SIG-M5 (cell line): ENCODE data around the gene AHCYL2.
A peak's percentile ranks its signal among the peaks of the same experiment; 100 is the strongest.
"Not testable (repeated sequence)": the region's sequence is repeated elsewhere in the genome, so short reads cannot be mapped to it uniquely, and the experiment has no call there.

Source experiments
- DNase-seq: peaks from one replicate; lab custom pipeline; 2025; lab: John Stamatoyannopoulos, UW

The AHCYL2 gene

DNA sequence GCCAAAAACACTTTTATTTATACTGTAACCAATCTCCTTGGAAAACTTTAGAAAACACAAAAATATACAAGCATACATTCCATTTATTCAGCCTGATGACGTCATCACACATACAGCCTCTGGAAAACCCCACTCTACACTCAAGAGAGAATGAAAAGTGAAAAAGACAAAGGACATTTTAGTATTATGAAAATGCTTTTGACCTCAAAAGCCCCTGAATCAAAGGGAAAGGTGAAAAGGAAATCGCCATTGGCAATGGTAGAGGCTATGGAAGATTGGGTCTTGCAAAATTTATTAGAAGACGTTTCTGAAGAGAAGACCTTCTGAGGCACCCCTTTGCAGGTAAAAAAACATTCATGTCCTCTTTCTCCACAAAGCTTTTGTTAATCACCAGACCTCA is 126.5 kb downstream of the AHCYL2 start:
- no peak for DNase-seq

- not testable (repeated sequence) for DNase-seq
Measured at GRCh38 chr7:129353104-129353503, 128.3 kb downstream of the AHCYL2 start.

DNA sequence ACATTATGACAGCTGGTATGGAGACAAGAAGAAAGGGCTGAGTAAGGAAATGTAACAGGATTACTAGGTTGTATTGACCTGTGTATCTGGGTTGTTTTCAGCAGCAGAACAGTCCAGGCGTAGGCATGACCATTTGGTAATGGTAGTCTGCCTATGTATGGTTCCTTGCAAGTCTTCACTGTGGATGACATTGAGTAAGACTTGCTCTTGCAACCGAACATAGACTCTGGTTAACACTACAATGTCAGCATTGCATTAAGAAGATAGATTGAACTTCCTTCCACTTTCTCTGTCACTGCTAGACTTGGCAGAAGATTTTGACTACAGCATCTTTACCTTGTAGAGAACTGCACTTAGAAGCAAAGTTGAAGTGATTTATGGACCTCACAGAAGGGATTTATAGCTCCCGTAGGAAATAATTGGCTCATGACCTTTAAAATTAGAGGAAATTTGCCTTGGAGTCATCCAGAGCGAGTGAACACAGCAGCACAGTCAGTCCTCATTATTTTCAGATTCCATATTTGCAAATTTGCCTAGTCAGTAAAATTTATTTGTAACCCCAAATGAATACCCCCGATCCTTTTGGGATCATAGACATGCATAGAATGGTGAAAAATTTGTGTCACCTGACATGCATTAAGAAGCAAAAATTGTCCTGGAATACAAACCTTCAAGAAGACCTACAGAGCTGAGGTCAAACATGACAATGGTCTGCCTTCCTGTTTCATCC is 129.8 kb downstream of the AHCYL2 start:
- DNase-seq = no peak

DNA sequence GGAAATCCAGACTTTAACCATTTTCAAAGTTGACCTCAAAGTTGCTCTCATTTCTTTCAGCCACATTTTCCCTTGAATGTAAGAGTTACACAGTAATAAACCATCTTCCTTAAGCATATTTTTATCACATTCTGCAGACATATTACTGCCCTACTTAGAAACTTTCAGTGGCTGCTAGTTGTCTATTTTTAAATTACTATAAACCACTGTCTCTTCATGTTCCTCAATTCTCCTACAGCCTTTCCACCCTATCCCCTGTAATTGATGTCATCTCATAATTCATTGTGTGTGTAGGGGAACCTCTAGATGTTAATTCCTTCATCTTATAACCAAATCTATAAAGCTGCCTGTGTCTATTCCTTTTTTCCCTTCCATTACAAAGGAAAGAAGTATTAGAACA is 131.3 kb downstream of the AHCYL2 start:
- DNase-seq = no peak

GRCh38 chr7:129359176-129359575 is 134.3 kb downstream of the AHCYL2 start:
- DNase-seq = no peak

GRCh38 chr7:129359638-129360037 is 134.8 kb downstream of the AHCYL2 start:
- DNase-seq = no peak

- DNase-seq = no peak
Measured at GRCh38 chr7:129361771-129362170, 136.9 kb downstream of the AHCYL2 start.

DNA sequence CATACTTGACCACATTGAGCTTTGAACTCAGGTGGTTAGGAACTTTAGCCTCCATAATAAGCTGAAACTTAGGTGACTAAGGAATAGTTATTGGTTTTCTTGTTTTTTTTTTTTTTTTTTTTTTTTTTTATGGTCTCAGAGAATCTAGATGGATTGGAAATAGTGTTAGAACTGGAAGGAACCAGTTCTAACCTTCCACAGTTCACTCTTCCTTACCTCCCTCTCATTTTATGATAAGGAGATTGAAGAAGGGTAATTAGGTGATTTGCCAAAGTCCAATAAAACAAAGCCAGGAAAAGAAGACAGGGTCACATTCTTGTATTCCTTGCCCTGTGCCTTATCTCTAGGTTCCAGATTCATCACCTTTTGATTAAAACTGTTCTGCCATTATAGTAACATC is 137.7 kb downstream of the AHCYL2 start:
- DNase-seq = no peak

DNA sequence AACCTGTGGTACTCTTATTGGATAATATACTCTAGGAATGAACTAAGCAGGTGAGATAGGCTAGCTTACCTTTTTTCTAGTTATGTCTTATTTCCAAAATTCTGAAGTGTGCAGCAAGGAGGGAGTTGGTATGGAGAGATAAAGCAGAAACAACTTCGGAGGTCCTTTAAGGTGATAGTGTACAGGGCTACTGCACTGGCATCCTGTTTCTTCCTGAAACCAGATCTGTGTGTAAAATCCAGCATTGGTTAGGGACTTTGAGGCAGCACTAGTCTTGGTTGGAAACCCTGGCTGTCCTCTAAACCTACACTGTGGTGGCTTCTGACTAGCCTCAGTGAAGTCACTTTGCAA is 142.5 kb downstream of the AHCYL2 start:
- no peak for DNase-seq

GRCh38 chr7:129367700-129368388 is 143.0 kb downstream of the AHCYL2 start:
- DNase-seq = peak; percentile 48

- DNase-seq = no peak
Measured at GRCh38 chr7:129368389-129368986, 143.7 kb downstream of the AHCYL2 start.

- DNase-seq = not testable (repeated sequence)
Measured at GRCh38 chr7:129369447-129369846, 144.6 kb downstream of the AHCYL2 start.

DNA sequence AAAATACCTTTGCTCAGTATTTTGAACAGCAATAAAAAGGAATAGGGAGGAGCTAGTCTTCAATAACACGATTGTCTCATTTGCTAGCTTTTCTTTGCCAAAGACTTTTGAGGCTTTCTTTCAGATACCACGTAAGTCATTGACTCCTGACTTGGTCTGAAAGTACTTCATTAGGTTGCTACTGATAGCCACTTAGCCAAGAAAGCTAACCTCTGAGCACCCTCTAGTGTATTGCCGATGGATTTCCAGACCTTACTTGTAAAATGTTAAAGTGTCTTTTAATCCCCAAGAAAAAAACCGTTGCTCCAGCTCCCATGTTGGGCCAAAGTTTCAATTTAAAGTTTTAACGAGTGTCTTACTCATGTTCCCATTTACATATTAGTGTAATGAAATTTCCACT is 146.0 kb downstream of the AHCYL2 start:
- no peak for DNase-seq

DNA sequence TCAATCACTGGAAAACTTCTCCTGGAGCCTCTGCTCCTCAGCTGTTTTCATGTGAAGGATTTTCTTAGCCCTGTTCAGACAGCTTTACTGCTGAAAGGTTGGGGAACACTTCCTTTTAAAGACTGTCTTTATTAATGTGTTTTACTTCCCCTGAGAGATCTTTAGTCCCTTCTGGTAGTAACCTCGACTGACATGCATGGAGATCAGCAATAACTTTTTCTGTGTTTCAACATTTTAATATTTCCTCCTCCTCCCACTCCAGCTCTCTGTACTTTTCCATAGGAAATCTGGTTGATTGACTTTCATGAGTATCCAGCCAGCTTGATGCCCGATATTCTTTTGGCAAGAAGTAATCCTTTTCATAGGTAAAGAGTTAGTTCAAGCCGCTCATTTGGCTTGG is 146.7 kb downstream of the AHCYL2 start:
- no peak for DNase-seq

DNA sequence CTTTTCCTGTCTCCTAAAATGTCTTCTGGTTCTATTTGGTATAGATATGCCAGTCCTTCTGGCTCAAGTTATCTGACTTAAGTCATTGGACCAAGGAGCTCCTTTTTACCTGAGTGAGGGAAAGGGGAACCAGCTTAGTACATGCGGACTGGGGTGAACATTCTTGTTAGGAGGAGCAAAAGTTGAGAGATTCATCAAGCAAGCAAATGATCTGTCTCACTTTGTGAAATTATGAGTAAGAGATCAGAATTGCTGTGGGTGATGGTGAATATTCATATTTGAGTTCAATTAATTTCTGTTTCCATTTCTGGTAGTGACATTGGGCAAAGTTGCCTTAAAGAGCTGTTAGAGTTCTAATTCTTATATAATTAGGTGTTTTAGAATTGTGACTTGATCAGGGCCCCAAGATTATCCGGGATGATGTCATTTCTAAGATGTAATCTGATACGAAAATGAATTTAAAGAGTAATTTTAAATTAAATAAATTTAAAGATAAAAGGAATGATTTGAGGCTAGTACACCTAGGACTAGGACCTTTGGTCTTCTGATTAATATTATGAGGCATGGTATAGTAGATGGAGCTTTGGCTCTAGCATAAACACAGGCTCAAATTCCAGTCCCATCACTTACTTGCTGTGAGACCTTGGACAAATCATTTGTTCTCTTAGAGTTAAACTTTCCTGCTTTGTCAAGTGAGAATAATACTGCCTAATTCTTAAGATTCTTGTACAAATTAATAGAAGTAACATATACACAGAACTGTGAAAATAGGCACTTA is 149.0 kb downstream of the AHCYL2 start:
- DNase-seq = no peak

- no peak for DNase-seq
Measured at GRCh38 chr7:129375141-129375938, 150.5 kb downstream of the AHCYL2 start.

DNA sequence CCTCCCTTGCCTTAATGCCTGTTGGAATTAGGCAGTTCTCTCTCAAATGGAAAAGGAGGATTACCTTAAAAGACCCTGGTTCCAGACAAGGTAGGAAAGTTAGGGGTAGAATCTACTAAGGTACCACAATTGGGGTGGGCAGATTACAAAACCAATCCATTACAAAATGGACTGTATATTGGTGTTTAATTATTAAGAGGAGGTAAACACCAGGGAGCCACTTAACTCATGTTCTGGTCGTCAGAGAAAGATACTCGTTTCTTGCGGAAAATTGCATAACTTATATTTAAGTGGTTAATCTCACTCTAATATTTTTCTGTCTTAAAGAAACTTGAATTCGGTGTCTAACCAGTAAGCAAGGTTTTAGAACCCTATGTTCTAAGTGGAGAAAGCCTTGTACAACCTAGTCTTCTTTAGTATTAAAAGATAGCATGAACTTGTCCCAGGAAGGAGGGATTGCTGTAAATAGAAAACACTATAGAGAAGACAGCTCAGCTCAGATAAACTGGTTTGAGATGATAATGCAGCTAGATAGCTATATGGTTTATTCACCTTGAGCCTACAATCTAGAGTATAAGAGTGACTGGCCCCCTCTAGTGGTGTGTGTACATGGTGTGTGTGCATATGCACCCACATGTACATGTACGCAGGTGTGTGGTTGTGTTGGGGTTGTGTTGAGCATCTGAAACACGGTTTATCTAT is 151.4 kb downstream of the AHCYL2 start:
- DNase-seq = no peak

- peak; percentile 24 for DNase-seq
Measured at GRCh38 chr7:129376778-129377700, 152.2 kb downstream of the AHCYL2 start.

DNA sequence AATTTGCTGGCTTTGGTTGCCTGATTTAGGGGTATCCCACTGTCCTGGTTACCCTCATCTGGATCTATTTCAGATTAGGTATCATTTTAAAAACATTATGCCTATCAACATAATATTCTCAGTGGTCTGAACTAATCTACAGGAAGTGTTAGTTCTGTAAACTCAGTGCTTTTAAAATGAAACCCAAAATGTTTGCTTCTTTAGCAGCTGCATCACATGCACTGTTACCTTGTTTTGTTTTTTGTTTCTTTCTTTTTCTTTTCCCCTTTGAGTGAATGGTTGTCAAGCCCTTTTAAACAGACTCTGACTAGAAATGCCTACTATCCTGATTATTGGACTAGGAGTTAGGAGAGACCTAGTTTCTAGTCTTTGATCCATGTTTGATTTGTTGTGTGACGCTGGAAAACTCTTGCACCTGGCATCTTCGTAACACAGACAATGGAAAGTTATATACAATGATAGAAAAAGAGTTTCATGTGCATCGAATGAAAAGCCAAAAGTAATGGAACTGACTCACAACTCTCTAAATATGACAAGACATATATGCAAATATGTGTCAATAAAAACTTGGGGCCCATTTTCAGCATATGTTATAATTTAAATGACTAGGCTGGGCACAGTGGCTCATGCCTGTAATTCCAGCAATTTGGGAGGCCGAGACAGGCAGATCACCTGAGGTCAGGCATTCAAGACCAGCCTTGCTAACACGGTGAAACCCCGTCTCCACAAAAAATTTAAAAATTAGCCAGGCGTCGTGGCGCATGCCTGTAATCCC is 157.1 kb downstream of the AHCYL2 start:
- DNase-seq = no peak
